Choroid plexus epithelial cell (primary cell): ENCODE data around the gene POTEF.
"Not testable (repeated sequence)": the region's sequence is repeated elsewhere in the genome, so short reads cannot be mapped to it uniquely, and the experiment has no call there.

ENCODE experiments used
- DNase-seq: peaks from one replicate; pipeline ENCODE4 v3.0.0-alpha.2; 2010; ENCODE audit warnings: low read depth
- H3K4me3 ChIP-seq: 2 replicates; pipeline ENCODE4 v1.5.1; 2011; ENCODE audit warnings: low read depth, mild to moderate bottlenecking, control low read depth, low read length, moderate library complexity
- CTCF ChIP-seq: conservative IDR thresholded peaks from 2 replicates; pipeline ENCODE4 v1.5.1; 2011; ENCODE audit warnings: low read depth, mild to moderate bottlenecking, control low read depth, inconsistent platforms, low read length, moderate library complexity

The POTEF gene

GRCh38 chr2:130138326-130138725 is 9.3 kb upstream of the POTEF start:
- not testable (repeated sequence) for DNase-seq, H3K4me3 ChIP-seq

- DNase-seq, H3K4me3 ChIP-seq: not testable (repeated sequence)
Observed at GRCh38 chr2:130137118-130137517, 8.1 kb upstream of the POTEF start.

GRCh38 chr2:130136546-130136945 is 7.5 kb upstream of the POTEF start:
- not testable (repeated sequence) for DNase-seq, H3K4me3 ChIP-seq

- TF ChIP-seq CTCF: no peak
- no peak for DNase-seq
Observed at GRCh38 chr2:130135692-130136541, 6.9 kb upstream of the POTEF start.

GRCh38 chr2:130128464-130128863 is 558 bp downstream of the POTEF start:
- not testable (repeated sequence) for H3K4me3 ChIP-seq, DNase-seq

More at GRCh38 chr2:130135692-130136541, 6.9 kb upstream of the POTEF start:
- no peak overlapping the region for H3K4me3 ChIP-seq

- DNase-seq, H3K4me3 ChIP-seq: not testable (repeated sequence)
Observed at GRCh38 chr2:130127726-130128125, 1.3 kb downstream of the POTEF start.

GRCh38 chr2:130120924-130121323 is 8.1 kb downstream of the POTEF start:
- not testable (repeated sequence) for DNase-seq, H3K4me3 ChIP-seq

DNA sequence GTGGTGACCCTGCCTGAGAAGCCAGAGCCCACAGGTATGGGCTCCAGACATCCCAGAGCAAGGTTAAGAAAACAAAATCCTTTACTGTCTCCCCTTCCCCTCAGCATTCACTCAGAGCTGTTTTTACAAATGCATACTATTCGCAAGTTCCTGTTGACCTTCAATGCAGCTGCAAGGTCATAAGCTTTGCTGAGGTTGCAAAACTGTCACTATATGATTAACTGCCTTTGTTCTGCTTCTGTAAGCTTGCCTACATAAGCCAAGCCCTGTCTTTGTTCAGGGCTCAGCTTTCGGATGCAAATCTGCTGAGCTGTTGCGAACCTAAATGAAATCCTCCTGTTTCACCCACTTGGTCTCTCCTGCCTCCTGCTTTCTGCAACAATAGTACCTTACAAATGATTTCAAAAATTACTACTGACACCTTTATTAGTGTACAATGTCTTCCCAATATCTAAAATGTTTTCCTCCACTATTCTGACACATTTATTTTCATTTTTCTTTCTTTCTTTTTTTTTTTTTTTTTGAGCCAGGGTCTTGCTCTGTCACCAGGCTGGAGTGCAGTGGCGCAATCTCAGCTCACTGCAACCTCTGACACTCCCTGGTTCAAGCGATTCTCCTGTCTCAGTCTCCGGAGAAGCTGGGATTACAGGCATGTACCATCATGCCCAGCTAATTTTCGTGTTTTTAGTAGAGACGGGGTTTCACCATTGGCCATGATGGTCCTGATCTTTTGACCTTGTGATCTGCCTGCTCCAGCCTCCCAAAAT is 26.2 kb downstream of the POTEF start:
- peak; percentile 0 for DNase-seq
- not testable (repeated sequence) for H3K4me3 ChIP-seq

DNA sequence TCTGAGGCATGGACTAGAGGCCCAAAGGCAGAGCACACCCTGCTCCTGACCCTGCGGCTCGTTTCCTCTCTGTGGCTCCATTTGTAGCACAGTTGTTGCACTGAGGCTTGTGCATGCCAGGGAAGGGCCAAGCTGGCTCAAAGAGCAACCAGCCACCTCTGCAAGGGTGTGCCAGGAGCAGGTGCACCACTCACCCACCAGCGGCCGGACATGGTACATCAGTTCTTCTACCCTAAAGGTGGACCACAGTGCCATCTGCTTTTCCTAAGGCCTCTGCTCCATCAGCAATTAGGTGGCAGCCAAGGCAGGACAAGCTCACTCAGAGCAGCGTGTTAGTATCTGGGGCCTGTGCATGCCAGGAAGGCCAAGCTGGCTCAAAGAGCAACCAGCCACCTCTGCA is 66.4 kb downstream of the POTEF start:
- H3K4me3 ChIP-seq, DNase-seq: not testable (repeated sequence)

DNA sequence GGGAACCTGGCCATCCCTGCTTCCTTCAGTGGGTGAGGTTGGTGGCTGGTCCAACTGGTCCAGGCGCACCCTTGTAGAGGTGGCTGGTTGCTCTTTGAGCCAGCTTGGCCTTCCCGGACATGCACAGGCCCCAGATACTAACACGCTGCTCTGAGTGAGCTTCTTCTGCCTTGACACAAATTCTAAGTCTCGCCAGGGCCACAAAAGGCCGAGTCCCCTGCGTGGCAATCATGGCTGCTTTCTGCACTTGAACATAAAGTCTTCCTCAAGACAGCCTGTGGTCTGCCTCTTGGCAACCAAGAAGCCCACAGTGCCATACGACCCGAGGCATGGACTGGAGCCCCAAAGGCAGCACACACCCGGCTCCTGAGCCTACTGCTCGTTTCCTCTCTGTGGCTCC is 69.0 kb downstream of the POTEF start:
- DNase-seq: not testable (repeated sequence)

DNA sequence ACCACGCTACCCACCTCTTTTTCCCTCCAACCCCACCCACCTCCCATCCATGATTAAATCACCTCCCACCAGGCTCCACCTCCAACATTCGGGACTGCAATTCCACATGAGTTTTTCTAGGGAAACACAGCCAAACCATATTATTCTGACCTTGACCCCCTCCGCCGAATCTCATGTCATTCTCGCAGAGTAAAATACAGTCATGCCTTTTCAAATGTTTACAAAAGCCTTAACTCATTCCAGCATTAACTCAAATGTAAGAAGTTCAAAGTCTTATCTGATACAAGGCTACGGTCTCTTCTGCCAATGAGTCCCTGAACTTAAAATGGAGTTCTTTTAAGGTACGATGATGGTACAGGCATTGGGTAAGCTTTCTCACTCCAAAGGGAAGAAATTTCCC is 72.7 kb downstream of the POTEF start:
- not testable (repeated sequence) for DNase-seq

More for the DNA sequence above, 69.0 kb downstream of the POTEF start:
- not testable (repeated sequence) for H3K4me3 ChIP-seq

DNA sequence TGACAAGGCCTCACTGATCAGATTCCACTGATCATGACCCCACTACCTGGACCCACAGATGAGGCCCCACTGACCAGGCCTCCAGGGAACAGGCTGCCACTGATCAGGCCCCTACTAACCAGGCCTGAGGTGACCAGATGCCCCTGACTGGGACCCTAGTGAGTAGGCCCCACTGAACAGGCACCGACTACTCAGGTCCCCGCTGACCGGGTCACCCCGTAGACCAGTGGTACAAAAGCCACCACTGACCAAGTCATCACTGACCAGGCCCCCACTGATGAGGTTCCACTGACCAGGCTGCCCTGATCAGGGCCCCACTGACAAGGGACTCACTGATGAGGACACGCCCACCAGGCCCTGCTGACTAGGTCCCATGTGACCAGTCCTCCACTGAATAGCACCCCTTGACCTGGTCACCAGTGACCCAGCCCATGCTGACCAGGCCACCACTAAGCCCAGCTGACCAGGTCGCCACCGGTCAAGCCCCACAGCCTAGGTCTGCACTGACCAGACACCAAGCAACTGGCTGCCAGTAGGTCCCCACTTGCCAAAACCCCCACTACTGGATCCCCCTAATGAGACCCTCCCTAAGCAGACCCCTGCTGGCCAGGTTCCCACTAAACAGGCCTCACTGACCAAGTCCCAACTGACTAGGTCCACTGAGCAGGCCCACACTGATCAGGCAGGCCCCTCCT is 75.7 kb downstream of the POTEF start:
- not testable (repeated sequence) for DNase-seq

More for the DNA sequence above, 72.7 kb downstream of the POTEF start:
- not testable (repeated sequence) for H3K4me3 ChIP-seq

DNA sequence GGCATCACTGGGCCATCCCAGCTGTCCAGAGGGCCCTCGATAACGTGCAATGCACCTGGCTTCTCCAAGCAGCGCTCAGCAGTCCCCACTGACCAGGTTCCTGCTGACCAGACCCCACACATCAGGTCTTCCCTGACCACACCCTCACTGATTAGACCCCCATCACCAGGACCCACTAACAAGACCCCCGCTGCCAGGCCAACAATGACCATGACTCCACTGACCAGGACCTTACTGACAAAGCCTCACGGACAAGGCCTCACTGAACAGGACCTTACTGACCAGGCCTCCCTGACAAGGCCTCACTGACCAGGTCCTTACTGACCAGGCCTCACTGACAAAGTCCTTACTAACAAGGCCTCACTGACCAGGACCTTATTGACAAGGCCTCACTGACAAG is 76.6 kb downstream of the POTEF start:
- H3K4me3 ChIP-seq, DNase-seq: not testable (repeated sequence)

More for the DNA sequence above, 75.7 kb downstream of the POTEF start:
- H3K4me3 ChIP-seq: not testable (repeated sequence)

DNA sequence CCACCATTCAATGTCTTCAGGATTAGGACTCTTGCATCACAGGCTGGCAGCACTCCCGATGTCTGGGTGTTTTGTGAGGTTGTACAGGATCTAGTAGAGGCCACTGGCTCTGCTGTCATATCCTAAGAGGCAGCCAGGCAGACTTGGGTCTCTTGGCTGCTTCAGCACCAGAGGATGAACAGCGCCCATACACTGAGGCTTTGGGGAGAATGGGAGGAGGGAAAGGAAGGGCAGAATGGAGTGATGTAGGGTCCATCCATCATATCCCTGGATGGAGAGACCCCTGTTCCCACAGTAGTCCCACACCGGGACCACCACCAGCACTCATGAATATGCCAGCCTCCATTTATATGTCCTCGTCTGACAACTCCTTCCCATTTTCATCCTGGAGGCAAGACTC is 80.6 kb downstream of the POTEF start:
- not testable (repeated sequence) for DNase-seq, H3K4me3 ChIP-seq

DNA sequence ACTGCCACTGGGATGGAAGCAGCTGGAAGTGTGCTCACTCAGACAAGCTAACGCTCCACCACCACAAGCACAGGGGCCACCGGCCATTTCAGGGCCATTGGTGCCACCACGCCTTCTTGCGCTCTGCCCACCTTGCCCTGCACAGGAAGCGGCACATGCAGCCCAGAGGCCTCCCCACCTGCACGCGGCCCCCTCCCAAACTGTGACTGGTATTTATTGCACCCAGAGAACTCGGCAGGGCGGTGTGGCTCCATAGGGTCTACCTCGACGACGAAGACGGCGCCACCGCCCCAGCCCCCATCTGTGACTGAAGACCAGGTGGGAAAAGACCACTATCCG is 90.8 kb downstream of the POTEF start:
- H3K4me3 ChIP-seq, DNase-seq: not testable (repeated sequence)

DNA sequence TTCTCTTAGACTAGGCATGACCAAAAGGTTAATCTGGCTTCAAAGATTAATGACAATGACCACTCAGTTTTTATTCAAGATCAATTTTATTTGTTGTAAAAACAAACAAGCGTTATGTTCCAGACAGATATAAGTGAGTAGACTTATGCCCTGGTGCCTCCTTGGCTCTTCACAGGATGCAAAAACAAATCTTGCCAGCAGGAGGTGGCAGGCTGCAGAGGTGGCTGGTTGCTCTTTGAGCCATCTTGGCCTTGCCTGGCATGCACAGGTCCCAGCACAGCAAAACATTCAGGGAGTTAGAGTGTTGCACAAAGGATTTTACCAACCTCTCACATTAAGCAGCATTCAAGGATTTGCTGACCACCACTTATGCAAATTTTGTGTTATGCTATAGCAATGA is 103.1 kb downstream of the POTEF start:
- H3K4me3 ChIP-seq, DNase-seq: not testable (repeated sequence)
